CMK (cell line): ENCODE data around the gene NPIPA3.
"Not testable (repeated sequence)": the region's sequence is repeated elsewhere in the genome, so short reads cannot be mapped to it uniquely, and the experiment has no call there.

Source experiments
- DNase-seq: peaks from one replicate; pipeline ENCODE4 v3.0.0-alpha.2; 2010; ENCODE audit warnings: low read depth

NPIPA3 gene

DNA sequence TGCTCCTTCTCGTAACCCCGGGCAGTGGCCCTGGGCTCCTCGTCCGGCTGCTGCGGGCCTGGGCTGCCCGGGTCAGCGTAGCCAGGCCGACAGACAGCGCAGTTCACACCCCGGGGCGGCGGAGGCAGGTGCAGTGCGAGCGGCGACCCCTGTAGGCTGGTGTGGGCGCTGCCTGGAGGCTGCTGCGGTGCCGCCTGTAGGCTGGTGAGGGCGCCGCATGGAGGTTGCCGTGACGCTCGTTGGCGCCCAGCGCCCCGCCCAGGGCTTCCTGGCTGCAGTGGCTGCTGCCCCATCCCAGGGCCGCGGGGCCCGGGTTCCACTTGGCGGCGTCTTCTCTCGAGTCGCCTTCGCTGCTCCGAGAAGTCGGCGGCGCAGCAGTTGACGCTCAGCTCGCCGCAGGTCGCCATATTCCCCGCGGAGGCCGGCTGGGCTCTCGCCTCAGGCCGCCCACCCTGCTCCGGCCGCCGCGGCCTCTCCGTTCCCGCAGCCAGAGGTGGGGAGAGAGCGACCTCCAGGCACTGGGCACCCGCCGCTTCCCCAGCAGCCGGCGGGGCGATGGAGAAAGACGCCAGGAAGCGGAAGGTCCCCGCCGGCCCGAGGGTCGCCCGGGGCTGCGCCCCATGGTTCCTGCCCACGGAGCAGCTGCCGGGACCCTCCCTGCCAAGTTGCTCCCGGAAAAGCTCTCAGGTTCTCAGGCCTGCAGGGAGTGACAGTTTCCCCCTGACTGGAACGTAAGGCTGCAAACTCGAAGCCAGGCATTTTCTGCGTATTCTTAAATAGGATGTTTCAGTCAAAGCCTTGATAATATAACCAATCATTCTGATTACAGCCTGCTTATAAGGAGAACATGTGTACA is 39.3 kb downstream of the NPIPA3 start, which contains the start of gene NPIPA2:
NPIPA2 (plus strand) TSS at position 261 of the 856 bp plus-strand sequence. CDS start 5,533 bp downstream, outside the sequence.
- not testable (repeated sequence) for DNase-seq

DNA sequence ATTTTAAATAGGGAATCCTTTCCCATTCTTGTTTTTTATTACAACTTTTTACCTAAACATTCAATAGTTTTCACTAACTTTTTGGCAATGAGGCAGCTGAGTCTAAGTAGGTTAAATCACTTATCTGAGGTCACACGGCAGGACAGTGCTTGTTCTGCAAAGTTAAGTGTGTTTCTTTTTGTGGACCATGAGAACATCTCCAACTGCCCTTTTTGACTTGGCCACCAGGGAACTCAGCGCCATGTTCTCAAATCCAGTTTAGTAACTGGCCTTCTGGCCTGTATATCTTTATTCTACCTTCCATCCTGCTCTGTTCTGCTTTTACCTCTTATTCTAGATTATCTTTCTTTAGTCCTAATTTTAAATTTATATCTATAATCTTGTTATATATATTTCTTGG is 70.4 kb downstream of the NPIPA3 start:
- DNase-seq = not testable (repeated sequence)

DNA sequence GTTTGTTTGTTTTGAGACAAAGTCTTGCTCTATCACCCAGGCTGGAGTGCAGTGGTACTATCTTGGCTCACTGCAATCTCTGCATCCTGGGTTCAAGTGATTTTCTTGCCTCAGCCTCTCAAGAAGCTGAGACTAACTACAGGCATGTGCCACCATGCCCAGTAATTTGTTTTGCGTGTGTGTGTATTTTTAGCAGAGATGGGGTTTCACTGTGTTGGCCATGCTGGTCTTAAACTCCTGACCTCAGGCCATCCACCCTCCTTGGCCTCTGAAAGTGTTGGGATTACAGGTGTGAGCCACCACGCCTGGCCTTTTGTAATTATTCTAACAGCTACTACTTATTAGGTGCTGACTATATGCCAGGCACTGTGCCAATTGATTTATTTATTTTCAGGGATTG is 72.4 kb downstream of the NPIPA3 start:
- DNase-seq = not testable (repeated sequence)
